HG03045 (cell line): ENCODE results near the gene MBNL2.

Experiments used
- ATAC-seq: cut with Tn5 transposase; IDR thresholded peaks from one replicate; pipeline ENCODE4 v1.9.1; 2021; ENCODE audit warnings: mild to moderate bottlenecking, moderate library complexity; ENCODE audit not compliant: unreplicated experiment

The MBNL2 gene

GRCh38 chr13:97397267-97397666, 175.1 kb downstream of the MBNL2 start:
- ATAC-seq = no peak

DNA sequence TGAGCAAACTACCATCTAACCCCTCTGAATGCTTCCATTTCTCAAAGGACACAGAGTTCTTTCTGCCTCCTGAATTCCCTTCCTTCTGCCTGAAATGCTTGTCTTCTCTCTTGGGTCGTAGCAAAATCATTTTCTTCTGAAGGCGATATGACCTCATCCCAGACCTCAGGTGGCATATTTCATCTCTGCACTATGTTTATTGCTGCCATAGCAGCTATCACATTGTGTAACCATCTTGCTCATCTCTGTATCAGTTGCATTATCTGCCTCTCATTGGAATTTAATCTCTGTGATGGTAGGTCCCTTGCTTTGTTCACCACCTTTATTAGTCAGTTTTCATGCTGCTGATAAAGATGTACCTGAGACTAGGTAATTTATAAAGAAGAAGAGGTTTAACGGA, 179.3 kb downstream of the MBNL2 start:
- no peak for ATAC-seq

DNA sequence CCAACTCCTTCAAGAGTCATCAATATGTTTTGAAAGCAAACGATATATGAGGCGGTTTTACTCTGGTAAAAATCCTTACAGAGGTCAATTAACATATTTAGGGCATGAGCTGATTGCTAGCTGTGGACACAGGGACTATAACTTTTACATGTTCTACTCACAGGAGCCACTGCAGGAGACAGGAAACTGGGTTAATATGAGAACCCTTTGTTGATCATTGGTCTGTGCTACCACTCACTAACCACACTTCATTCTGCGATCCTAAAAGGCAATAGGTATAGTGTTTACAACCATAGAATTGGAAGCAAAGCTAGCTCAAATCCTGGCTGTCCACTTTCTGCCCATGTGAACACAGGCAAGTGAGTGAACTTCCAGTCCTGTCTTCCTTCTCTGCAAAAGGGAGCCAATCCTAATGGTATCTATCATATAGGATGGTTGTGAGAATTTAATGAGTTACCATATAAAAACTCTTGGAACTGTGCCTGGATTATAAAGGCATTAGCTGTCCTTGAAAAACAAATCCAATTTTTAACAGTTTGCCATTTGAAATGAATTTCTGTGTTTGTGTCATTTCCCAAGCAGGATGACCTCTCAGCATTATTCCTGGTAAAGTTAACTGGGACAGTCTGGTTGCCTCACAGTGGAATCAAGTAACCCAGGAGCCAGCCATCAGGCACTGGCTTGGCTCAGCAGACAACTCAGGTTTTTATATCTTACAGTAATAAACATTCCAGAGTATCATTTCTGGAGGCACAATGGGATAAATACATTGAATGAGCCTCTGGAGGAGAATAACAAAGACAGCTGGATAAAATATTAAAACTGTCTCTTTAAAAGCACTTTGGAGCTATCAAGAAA, 182.0 kb downstream of the MBNL2 start:
- no peak for ATAC-seq

DNA sequence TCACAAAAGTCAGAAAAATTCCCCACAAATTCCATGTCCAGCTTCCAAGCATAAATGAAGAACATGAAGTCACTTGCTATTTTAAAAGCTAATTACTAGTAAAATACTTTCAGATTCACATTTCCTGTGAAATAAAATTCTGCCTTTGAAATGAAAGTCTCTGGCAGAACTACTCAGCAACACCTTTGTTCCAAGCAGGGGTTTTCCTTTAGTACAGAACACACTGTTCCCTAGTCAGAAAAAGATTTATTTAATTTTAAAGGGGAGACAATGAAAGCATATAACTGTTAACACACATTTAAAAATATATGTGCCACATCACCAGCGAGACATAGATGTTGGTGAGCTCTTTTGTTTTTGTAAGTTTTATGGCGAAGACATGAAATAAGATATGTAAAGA, 185.4 kb downstream of the MBNL2 start:
- ATAC-seq = no peak

DNA sequence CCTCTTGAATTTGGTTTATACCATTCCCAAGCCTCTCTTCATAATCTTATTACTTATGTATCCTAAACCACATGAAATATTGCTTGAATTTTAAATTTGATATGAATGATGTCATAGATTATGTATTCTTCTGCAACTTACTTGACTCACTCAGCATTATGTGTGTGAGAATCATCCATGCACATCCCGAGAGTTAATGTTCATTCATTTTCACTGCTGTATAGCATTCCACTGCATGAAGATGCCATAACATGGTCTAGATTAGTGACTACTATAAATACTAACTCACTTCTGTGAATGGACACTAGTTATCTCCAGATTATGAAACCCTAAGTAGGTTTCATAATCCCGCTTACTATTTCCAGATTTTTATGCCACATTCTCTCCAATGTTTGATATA, 186.8 kb downstream of the MBNL2 start:
- no peak for ATAC-seq

- no peak for ATAC-seq
These were observed 189.9 kb downstream of the MBNL2 start for GRCh38 chr13:97411984-97412383.

GRCh38 chr13:97413694-97414093, 191.6 kb downstream of the MBNL2 start:
- ATAC-seq = no peak

DNA sequence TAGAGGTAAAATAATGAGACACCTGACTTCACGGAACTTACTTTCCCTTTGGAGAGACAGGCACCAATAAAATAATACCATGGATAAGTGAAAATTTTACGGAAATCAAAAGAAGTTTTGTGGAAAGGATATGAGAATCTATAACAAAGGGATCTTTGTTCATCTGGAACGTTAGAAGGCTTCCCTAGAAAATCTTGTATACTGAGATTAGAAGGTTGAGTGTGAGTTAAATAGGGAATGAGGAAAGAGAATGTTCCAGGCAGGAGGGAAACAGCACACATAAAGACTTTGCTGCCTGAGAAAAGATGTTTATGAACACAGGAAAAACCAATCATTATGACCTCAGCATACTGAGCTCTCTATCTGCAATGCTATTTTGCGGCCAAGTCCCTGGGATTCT, 192.3 kb downstream of the MBNL2 start:
- no peak for ATAC-seq

GRCh38 chr13:97417698-97418097, 195.6 kb downstream of the MBNL2 start:
- ATAC-seq = no peak

DNA sequence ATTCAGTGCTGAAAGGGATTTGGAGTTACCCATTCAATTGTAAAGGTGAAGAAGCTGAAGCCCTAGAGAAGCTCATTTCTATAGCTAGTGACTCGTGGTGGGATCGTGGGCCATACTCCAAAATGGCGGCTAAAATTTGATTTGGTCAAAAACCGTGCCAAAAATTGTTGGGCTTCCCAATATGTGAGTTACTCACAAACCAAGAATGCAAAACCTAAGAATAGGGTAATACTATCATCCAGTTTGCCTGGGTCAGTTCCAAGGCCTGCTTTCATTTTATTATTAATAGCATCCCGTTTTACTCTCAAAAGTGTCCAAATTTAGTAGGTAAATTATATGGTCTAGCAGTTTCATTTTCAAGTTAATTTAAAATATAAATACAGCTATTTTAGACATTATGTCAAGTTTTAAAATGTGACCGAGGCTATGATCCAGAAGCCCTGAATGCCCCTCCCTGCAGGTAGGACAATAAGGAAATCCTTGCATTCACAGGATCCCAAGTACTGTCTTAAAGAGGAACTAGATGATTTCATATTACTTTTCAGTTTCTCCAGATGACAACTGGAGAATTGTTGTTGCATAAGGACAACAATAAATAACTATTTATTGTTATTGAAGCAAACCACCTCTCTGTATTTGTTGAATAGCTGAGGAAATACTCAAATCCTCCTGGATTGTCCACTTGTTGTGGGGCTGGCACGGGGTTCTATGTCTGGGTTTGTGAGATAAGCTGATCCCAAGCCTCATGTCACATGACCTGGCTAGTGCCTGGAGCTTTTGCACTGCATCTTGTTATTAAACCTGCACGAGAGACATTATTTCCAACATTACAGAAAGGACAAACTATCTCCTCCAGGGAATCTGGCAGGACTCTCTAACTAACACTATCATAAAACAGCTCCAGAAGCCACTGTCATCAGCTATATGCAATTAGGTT, 200.3 kb downstream of the MBNL2 start:
- ATAC-seq = no peak

GRCh38 chr13:97423300-97424045, 201.3 kb downstream of the MBNL2 start:
- no peak for ATAC-seq

DNA sequence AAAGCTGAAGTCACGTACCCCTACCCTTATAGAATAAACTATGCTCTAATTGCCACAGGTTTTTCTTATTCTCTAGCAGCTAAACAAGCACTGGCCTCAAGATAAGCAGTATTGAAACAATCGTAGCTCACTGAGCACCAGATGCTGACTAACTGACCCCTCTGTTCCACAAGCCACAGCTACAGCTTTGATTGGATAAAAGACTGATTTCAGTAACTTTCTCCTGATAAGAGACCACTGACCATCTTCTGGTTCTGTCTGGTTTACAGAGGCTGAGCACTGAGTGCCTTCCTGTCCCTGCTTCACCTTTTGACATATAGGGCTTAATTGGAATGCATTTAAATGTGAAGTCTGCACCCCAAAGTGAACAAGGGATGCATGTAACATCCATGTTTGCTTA, 203.5 kb downstream of the MBNL2 start:
- ATAC-seq = no peak

DNA sequence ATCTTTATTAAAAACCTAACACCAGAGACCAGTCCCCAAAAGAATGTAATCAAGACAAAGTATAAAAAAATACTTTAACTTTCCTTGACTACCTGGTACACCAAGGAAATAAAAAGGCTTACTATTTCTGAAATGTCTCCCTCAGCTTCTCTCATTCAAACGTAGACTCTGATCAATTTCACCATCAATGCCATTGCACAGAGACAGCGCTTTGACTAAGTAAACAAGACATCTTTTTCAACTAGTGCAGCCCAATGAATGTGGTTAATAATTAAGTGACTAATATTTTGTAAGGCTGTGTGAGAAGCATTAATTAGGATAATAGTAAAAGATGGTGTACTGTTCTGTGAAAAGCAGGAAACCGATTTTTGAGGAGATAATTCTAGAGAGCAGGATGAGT, 204.6 kb downstream of the MBNL2 start:
- no peak for ATAC-seq

- no peak for ATAC-seq
These were observed 207.5 kb downstream of the MBNL2 start for GRCh38 chr13:97429681-97430081.

- ATAC-seq = no peak
These were observed 208.2 kb downstream of the MBNL2 start for GRCh38 chr13:97430296-97430695.

DNA sequence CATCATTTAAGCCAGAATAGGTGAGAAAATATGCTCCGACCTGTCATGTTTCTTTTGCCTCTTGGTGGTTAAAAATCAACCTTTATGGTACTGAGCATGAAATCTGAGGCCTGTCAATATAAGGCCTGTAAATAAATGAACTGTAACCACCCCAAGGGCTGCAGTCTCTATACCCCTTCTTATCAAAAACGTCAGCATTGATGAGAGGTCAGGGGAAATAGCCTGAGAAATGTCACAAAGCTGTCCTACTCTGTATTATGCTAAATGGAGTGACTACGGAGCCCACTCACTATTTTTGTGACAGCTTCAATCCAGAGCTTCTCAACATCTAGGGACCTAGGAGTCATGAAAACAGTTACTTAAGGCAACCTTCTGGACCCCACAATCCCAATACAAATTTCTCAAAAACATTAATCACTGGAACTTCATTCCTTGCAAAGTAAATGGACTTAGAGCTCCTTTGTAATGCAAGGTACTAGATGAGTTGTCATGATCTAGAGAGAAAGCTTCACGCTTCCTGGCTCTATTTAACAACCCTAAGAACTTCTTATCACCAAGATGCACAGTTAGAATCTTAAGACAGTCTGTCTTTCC, 209.1 kb downstream of the MBNL2 start:
- ATAC-seq = no peak

DNA sequence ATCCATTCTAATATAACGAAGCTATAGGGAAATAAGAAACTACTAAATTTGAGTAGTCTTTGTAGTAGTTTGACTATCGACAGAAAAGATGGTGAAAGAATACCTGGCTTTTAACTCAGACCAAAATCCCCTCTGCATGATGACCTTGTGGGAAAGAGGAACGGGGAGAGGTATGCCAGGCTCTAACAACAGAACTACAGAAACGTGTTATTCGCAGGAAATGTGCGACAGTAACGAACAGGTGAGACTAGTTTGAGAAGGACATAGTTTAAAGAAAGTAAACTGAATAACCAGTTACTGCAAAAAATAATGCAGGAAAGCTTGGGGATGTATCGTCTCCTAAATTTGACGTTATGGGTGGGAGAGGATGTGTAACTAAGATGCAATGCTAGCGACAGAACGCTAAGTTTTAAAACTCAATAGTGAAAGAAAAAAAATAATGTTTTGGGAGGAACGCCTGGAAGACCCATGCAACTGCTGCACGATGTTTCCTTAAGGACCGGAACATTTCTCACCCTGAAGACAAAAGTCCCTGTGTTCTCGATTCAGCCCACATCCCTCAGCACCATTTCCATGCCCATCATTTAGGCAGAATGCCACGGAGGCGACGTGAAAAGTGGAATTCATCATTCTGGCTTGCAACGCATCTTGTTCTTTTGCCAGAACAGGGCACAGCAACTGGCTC, 210.2 kb downstream of the MBNL2 start:
- ATAC-seq = no peak

DNA sequence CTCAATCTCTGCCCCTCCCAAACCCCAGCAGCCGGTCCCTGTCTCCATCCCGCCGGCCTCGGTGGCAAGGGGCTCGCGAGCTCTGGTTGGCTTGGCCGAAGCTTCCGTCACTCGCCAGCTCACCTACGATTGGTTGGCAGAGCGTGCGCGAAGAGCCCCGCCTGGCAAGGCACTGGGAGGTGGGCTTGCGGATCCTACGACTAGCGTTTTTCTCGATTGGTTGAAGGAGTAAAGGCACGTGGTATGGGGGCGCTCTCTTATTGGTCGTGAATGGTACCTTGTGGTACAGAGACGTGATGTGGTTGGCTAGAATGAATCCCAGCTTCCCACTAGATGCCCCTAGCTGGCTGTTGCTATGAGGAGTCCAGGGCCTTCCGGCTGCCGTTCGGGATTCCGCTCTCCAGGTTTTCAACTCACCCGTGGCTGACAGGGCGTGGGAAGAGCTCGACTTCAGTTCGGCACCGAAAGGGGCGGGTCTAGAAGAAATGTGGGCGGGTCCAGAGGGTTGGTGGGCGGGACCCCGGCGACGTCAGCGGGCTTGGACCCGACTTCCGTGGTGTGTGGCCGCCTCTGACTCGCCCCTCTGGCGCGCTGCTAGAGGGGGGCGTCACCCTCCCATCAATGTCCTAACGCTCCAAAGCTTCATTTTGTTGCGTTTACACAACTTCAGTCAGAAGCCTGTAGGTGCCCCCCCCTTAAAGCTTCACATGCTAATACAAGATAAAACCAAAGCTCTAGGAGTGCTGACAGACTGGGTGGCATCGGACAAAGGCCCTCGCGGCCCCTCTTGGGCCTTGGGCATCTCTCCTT, 211.0 kb downstream of the MBNL2 start:
- peak; percentile 81 for ATAC-seq

DNA sequence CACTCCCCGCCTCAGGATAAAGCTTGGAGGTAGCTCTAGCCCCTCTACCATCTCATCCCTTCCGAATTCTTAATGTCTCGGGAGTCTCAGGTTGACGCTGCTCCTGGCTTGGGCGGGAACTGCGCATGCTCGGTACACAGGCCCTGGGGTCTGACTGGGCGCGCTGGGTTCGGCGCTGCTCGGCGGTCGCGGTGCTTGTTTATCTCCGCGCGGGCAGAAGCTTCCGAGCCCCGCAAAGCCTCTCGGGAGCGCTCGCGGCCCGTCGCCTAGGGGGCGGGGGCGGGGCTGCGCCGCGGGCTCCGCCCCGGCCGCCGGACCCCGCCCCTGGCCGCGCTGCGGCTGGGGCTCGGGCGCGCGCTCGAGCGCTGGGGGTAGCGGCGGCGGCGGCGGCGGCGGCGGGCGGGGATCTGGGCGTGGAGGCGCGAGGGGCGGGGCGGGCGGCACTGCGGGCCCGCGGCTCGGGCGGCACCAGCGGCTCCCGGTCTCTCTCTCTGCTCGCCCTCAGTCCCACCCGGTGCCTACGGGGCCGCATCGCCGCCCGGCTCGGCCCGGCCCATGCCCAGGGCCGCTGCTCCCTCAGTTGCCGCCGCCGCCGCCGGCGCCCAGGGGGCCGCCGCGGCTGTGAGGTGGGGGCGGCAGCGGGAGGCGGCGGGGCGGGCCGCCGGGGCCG, 211.7 kb downstream of the MBNL2 start, which contains the start of gene RAP2A:
TSS of gene RAP2A (plus strand) at position 443 of the 670 bp plus-strand sequence. CDS start 302 bp downstream, outside the sequence.
- ATAC-seq = peak; percentile 50
